ENCODE measurements around the gene SLC44A4. TPM values are rescaled to one million over a fixed set of nuclear protein-coding genes. Genes with fewer than 3 reads are reported as not detected.

SLC44A4 gene
- total and polyA plus RNA-seq, 4 donors: 0.13 to 2.4 (median 0.17) TPM; not detected in 1

GRCh38 chr6:31830886-31831335, 47.9 kb downstream of the SLC44A4 start:
- Histone ChIP-seq H3K27me3 (ENCODE audit: control insufficient read depth in 4 of 4, insufficient read depth in 4 of 4, low read length in 3 of 4) (no peaks in the 10 kb centered on the region), H3K4me1 (ENCODE audit: control insufficient read depth in 4 of 4, insufficient read depth in 4 of 4, low read length in 3 of 4) (peaks cover 1 to 17% (median 10%) of the 10 kb centered on the region in 4 donors), H3K9ac (ENCODE audit: low read depth in 1 of 2, low read length in 2 of 2) (peak overlapping the region; percentile 38 to 95), H3K27ac (ENCODE audit: low read depth in 1 of 2, low read length in 2 of 2) (peak overlapping the region; percentile 73 to 85), H3K4me3 (ENCODE audit: low read depth in 1 of 3, low read length in 3 of 3) (peak overlapping the region; percentile 41 to 79 (median 54)), H3K9me3 (ENCODE audit: control insufficient read depth in 4 of 4, low read length in 3 of 4) (no peaks in the 10 kb centered on the region), H3K36me3 (ENCODE audit: control insufficient read depth in 4 of 4, insufficient read depth in 3 of 4, low read depth in 1 of 4, low read length in 3 of 4) (no peaks in the 10 kb centered on the region)
- 55% methylated on average over 6 of the region's 6 CpGs for WGBS
- no peak for DNase-seq (ENCODE audit: low spot score)
- TF ChIP-seq FOXA2 (IDR thresholded peaks at IDR 0.05) (no peak), SP1 (IDR thresholded peaks at IDR 0.05) (no peak), HNF4G (IDR thresholded peaks at IDR 0.05) (no peak), JUND (IDR thresholded peaks at IDR 0.05) (no peak), NR2F2 (IDR thresholded peaks at IDR 0.05) (no peak), HNF4A (conservative IDR thresholded peaks at IDR 0.05) (no peak), FOXA1 (IDR thresholded peaks at IDR 0.05) (no peak)

DNA sequence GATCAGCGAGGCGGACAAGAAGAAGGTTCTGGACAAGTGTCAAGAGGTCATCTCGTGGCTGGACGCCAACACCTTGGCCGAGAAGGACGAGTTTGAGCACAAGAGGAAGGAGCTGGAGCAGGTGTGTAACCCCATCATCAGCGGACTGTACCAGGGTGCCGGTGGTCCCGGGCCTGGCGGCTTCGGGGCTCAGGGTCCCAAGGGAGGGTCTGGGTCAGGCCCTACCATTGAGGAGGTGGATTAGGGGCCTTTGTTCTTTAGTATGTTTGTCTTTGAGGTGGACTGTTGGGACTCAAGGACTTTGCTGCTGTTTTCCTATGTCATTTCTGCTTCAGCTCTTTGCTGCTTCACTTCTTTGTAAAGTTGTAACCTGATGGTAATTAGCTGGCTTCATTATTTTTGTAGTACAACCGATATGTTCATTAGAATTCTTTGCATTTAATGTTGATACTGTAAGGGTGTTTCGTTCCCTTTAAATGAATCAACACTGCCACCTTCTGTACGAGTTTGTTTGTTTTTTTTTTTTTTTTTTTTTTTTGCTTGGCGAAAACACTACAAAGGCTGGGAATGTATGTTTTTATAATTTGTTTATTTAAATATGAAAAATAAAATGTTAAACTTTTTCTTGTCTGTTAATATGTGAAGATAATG, 49.0 kb downstream of the SLC44A4 start:
- H3K9ac ChIP-seq (ENCODE audit: low read depth in 1 of 2, low read length in 2 of 2): peak overlapping the region; percentile 42 to 95
- DNase-seq (ENCODE audit: low spot score): no peak
- H3K36me3 ChIP-seq (ENCODE audit: control insufficient read depth in 4 of 4, insufficient read depth in 3 of 4, low read depth in 1 of 4, low read length in 3 of 4): no peaks in the 10 kb centered on the region
- H3K9me3 ChIP-seq (ENCODE audit: control insufficient read depth in 4 of 4, low read length in 3 of 4): no peaks in the 10 kb centered on the region
- no peaks in the 10 kb centered on the region for H3K27me3 ChIP-seq (ENCODE audit: control insufficient read depth in 4 of 4, insufficient read depth in 4 of 4, low read length in 3 of 4)
- H3K4me1 ChIP-seq (ENCODE audit: control insufficient read depth in 4 of 4, insufficient read depth in 4 of 4, low read length in 3 of 4): peaks cover 1 to 16% (median 9%) of the 10 kb centered on the region in 4 donors
- TF ChIP-seq RXRA (IDR thresholded peaks at IDR 0.05) (peak in 1 of 2 donors; percentile 6), YY1 (IDR thresholded peaks at IDR 0.05) (peak; percentile 4), MAX (IDR thresholded peaks at IDR 0.05) (peak; percentile 9), EGR1 (IDR thresholded peaks at IDR 0.05; ENCODE audit: low read depth in 2 of 2) (no peak), CTCF (IDR thresholded peaks at IDR 0.05; ENCODE audit: low read depth, low read length, missing input control) (peak; percentile 34), TAF1 (conservative IDR thresholded peaks at IDR 0.05) (no peak), FOXA2 (IDR thresholded peaks at IDR 0.05) (no peak), RAD21 (IDR thresholded peaks at IDR 0.05) (peak; percentile 76 to 77), FOXA1 (IDR thresholded peaks at IDR 0.05) (no peak), HNF4G (IDR thresholded peaks at IDR 0.05) (no peak), HNF4A (conservative IDR thresholded peaks at IDR 0.05) (peak in 1 of 2 donors; percentile 4), GABPA (IDR thresholded peaks at IDR 0.05 in 1 of 2, conservative IDR thresholded peaks at IDR 0.05 in 1 of 2) (no peak), REST (IDR thresholded peaks at IDR 0.05) (no peak), NR2F2 (IDR thresholded peaks at IDR 0.05) (no peak), JUND (IDR thresholded peaks at IDR 0.05) (peak in 1 of 2 donors; percentile 4), SP1 (IDR thresholded peaks at IDR 0.05) (no peak)
- TF ChIP-seq, protein P1, sequence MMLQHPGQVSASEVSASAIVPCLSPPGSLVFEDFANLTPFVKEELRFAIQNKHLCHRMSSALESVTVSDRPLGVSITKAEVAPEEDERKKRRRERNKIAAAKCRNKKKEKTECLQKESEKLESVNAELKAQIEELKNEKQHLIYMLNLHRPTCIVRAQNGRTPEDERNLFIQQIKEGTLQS (IDR thresholded peaks at IDR 0.05): no peak
- TF ChIP-seq, protein P2, sequence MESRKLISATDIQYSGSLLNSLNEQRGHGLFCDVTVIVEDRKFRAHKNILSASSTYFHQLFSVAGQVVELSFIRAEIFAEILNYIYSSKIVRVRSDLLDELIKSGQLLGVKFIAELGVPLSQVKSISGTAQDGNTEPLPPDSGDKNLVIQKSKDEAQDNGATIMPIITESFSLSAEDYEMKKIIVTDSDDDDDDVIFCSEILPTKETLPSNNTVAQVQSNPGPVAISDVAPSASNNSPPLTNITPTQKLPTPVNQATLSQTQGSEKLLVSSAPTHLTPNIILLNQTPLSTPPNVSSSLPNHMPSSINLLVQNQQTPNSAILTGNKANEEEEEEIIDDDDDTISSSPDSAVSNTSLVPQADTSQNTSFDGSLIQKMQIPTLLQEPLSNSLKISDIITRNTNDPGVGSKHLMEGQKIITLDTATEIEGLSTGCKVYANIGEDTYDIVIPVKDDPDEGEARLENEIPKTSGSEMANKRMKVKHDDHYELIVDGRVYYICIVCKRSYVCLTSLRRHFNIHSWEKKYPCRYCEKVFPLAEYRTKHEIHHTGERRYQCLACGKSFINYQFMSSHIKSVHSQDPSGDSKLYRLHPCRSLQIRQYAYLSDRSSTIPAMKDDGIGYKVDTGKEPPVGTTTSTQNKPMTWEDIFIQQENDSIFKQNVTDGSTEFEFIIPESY (IDR thresholded peaks at IDR 0.05): no peak
- H3K27ac ChIP-seq (ENCODE audit: low read depth in 1 of 2, low read length in 2 of 2): peak overlapping the region; percentile 73 to 85
- peak overlapping the region; percentile 36 to 79 (median 54) for H3K4me3 ChIP-seq (ENCODE audit: low read depth in 1 of 3, low read length in 3 of 3)
- WGBS: 3% methylated on average over 11 of the region's 15 CpGs
